Measurements from ENCODE around the gene GABARAPL1.
"Not testable (repeated sequence)": the region's sequence is repeated elsewhere in the genome, so short reads cannot be mapped to it uniquely, and the experiment has no call there.

Gene GABARAPL1

DNA sequence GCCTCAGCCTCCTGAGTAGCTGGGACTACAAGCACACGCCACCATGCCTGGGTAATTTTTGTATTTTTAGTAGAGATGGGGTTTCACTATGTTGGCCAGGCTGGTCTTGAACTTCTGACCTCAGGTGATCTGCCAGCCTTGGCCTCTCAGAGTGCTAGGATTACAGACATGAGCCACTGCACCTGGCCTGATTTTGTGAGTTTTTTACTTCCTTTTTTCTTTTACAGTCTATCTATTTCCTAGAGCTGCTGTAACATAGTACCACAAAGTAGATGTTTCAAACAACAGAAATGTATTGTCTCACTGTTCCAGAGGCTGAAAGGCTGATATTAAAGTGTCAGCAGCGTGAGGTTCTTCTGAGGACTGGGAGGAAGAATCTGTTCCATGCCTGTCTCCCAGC lies 8.2 kb upstream of the GABARAPL1 start:
- not testable (repeated sequence) for DNase-seq (ENCODE audit: low read depth)

DNA sequence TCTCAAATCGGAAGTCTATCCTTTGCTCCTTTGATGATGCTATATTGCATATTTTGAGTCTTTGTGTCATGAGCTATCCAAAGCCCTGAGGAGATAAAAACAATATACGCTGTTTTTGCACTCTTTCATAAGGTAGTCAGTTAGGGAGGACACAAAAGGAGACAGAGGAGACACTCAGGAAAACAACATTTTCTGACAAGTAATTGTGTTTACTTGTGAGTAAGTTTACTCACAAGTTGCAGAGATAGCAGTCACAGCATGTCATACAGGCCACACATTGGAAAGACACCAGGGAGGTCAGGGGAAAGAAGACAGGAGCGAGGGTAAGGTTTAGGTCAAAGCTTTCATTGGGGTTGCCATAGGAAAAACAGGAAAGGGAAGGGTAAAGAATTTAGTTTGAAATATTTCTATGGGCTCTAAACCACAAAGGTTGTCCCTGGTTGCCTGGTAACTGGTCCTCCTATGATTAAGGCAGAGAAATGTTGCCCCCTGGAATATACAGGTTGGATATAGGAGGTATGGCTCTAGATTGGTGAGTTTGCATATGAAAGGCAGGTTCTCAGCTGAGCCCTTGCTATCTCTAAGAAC lies 7.4 kb upstream of the GABARAPL1 start:
- DNase-seq (ENCODE audit: low read depth): no peak

DNA sequence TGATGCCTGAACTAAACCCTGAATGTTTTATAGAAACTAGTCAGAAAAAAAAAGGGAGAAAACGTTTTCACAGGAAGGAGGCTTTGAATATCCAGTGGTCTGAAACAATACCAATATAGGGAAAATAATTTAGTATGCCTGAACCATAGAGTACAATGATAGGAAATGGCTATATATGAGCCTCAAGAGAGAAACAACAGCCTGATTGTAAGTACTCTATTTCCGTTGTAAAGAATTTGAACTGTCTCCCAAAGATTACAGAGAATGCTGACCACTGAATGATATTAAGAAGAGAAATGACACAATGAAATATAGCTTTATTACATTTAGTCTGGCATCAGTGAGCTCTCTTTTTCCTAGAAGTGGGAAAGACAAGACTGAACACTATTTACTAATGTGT lies 5.5 kb upstream of the GABARAPL1 start:
- no peak for DNase-seq (ENCODE audit: low read depth)

DNA sequence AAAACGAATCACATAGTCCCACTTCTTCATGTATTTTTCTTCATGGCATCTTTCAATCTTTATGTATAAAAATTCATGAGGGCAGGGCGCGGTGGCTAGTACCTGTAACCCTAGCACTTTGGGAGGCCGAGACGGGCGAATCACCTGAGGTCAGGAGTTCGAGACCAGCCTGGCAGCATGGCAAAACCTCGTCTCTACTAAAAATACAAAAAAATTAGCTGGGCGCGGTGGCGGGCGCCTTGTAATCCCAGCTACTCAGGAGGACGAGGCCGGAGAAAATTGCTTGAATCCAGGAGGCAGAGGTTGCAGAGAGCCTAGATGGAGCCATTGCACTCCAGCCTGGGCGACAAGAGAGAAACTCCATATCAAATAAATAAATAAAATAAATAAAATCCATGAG lies 2.5 kb upstream of the GABARAPL1 start:
- DNase-seq (ENCODE audit: low read depth): no peak

DNA sequence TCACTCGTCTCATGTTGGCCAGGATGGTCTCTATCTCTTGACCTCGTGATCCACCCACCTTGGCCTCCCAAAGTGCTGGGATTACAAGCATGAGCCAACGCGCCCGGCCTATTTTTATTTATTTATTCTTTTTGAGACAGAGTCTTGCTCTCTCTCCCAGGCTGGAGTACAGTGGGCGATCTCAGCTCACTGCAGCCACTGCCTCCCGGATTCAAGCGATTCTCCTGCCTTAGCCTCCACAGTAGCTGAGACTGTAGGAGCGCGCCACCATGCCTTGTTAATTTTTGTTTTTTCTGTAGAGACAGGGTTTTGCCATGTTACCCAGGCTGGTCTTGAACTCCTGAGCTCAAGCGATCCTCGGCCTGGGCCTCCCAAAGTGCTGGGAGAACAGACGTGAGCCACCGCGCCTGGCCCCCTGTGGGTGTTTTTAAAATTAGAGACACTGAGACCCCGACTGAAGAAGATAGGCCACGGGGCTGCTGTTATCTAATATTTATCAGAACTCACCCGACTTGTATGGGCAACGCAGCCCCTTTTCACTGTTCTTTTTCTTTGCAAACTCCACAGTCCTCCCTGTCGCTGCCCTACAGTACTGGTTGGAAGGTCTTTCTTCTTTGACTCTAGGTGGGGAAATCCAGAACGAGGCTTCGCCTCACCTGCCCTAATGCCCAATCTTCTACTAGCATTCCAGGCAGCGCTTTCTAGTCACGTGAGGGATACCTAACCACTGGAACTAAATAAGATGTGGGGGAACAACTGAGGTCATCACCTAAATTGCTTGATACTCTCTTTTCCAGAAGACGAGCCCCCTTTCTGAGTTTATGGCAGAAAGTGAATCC lies 1.4 kb upstream of the GABARAPL1 start:
- DNase-seq (ENCODE audit: low read depth): no peak

DNA sequence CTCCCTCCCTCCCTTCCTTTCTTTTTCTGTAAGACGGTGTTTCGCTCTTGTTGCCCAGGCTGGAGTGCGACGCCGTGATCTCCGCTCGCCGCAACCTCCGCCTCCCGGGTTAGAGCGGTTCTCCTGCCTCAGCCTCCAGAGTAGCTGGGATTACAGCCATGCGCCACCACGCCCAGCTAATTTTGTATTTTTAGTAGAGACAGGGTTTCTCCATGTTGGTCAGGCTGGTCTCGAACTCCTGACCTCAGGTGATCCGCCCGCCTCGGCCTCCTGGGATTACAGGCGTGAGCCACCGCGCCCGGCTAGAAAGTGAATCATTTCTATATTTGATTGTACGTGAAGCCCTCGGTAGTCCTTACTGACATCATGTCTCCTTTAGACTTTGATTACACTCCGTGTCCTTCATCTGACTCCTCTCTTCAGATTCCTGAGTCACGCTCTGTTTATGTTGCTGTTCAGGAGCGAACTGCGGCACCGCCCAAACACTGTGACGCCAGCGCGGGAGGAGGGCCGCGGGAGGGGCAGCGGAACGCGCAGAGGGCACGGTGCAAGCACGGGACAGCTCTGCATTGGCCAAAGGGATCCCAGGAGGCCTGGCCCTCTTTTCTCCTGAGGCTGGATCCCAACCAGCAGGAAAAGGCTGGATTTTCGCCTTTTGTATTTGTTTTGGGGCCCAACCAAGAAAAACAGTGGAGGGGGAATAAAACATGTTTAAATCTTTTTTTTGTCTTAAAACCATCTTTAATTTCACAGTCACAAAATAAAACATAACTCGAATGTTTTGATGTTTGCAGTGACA lies 538 bp upstream of the GABARAPL1 start:
- DNase-seq (ENCODE audit: low read depth): peak; percentile 85

DNA sequence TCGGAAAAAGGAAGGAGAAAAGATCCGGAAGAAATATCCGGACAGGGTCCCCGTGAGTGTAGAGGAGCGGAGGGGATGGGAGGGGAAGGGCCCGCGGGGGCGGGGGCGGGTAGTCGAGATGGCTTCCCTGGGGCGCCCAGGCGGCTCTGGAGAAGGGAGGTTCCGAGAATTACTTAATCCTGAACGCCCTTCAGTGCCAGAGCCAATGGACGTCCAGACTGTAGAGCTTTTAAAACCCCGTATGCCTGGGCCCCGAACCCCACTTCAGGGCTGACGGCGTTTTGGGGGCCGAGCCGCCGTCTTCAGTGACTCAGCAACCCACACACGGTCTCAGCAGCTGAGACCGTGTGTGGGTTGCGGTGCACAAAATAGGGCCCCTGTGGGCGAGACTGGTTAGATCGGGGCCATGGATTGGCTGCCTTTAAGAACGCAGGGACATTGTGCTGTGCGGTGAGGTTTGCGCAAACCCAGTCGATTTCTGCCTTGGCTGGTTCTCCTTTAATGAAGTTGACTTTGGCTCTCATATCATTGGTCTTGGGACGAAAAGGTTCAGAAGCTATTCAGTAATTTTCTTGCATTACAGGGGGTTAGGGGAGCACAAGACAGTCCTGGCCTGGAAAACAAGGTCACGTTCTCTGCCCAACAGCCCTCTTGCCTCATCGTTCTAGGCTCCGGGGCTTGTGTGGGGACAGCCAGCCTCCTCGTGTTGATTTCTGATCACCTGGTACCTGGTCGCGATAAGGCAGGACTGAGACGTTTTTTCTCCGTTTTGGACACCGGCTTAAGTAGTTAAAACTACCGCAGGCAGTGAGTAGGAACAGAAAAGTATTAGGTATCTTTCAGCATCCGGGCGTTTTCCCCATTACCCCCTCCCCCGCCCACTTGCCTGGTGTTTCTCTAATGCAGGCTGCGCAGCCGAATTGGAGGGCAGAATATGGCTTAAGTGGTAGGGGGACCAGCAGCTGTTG lies 775 bp downstream of the GABARAPL1 start:
- DNase-seq (ENCODE audit: low read depth): no peak

DNA sequence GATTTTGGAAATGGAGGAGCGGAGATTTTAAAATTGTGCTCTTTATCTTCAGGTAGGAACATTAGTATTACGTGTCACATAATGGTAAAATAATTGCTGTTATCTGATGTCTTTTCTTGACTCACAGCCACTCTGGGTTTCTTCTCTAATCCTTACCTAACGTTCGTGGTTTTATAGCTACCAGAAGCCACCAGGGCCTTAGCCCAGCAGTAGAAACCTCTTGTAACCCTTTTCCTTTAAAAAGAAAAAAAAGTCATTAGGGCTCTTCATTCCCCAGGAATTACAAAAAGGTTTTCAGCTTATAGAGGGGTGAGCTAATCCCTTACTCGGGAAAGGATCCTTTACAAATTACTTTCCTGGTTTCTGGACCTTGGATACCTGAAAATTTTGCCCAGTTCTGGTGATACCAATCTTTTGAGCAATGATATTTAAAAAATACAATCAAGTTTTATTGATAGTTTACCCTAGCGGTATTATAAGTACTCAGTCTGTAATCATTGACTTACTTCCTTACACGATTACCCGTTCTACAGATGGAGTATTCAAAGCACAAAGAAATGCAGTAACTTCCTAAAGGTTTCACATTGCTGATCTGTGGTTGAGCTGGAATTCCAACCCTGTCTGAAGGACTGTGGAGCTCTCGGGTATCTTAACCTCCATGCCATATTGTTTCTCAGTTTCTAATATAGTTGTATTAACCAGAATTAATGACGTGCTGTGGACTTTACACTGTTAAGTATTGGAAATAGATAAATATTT lies 1.6 kb downstream of the GABARAPL1 start:
- no peak for DNase-seq (ENCODE audit: low read depth)

DNA sequence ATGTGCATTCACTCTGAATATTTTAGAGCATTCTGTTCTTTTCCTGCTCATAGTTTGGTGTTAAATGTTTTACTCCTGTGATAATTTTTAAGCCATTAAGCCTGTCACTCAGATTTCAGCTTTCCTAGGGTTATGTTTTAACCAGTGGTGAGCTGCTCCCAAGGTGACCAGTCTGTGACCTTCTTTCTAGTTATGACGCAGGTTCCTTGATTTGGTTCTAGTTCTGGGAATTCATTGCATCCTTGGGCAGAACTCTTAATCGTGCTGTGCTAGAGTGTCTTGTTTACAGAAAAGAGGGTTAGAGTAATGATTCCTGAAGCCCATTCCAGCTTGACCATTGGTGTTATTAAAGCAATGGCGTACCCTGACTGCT lies 2.2 kb downstream of the GABARAPL1 start:
- DNase-seq (ENCODE audit: low read depth): no peak

DNA sequence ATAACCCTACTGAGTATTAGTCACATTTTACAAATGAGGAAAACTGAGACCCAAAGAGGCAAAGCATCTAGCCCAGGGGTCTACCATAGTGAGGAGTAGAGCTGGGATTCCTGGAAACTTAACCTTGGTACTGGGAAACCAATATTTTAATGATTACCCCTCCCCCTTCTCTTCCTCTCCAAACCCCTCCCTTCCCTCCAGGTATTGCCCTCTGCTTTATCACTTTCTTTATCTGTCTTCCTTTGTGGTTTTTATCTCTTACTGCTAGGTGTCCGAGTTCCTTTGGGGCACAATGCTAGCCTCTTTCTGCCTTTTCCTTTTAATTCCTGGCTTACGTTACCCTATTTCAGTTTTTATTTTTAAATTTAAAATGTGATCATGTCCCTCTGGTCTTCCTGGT lies 2.8 kb downstream of the GABARAPL1 start:
- no peak for DNase-seq (ENCODE audit: low read depth)

DNA sequence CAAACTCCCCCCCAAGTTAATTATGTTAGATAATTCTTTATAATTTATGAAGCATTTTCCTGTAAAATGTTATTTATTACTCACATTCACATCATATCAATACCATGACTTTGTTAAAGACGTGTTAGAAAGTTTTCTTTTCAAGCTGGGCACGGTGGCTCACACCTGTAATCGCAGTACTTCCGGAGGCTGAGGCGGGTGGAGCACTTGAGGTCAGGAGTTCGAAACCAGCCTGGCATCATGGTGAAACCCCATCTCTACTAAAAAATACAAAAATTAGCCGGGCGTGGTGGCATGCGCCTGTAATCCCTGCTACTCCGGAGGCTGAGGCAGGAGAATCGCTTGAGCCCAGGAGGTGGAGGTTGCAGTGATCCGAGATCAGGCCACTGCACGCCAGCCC lies 3.3 kb downstream of the GABARAPL1 start:
- not testable (repeated sequence) for DNase-seq (ENCODE audit: low read depth)

DNA sequence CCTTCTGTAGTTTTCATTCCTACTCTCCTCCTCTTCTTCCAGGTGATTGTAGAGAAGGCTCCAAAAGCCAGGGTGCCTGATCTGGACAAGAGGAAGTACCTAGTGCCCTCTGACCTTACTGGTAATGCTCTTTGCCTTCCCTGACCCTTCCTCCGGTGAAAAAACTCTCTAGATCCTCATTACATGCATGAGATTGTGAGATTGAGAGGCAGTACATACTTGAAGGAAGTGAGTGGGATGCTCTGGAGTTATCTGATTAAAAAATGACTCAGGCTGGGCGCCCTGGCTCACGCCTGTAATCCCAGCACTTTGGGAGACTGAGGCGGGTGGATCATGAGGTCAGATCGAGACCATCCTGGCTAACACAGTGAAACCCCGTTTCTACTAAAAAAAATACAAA lies 5.3 kb downstream of the GABARAPL1 start:
- DNase-seq (ENCODE audit: low read depth): no peak

DNA sequence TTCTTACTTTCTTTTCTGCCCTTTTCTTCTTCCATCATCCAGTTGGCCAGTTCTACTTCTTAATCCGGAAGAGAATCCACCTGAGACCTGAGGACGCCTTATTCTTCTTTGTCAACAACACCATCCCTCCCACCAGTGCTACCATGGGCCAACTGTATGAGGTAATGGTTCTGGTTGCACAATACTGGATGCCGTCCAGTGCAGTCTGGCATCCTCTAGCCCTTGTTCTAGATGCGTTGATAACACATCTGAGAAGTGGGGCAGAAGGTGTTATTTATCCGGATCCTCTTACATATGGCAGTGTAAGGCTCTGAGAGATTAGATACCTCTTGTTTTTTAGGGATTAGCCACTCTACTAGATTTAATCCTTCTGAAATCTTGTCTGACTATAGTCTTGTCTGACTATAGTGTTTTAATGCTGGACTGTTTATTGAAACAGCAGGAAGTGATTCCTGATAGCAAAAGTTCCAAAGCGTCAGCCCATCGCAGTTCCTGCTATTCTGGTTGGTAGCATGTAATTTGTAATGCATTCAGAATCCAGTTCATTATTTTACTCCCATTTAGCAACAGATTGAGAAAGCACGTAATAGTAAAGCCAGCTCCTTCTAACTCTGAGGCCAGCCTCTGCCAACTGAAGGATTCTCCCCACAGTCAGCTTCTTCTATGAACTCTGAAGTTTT lies 7.9 kb downstream of the GABARAPL1 start:
- DNase-seq (ENCODE audit: low read depth): no peak

DNA sequence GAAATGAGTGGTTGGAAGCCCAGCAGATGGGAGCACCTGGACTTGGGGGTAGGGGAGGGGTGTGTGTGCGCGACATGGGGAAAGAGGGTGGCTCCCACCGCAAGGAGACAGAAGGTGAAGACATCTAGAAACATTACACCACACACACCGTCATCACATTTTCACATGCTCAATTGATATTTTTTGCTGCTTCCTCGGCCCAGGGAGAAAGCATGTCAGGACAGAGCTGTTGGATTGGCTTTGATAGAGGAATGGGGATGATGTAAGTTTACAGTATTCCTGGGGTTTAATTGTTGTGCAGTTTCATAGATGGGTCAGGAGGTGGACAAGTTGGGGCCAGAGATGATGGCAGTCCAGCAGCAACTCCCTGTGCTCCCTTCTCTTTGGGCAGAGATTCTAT lies 9.2 kb downstream of the GABARAPL1 start:
- DNase-seq (ENCODE audit: low read depth): no peak

DNA sequence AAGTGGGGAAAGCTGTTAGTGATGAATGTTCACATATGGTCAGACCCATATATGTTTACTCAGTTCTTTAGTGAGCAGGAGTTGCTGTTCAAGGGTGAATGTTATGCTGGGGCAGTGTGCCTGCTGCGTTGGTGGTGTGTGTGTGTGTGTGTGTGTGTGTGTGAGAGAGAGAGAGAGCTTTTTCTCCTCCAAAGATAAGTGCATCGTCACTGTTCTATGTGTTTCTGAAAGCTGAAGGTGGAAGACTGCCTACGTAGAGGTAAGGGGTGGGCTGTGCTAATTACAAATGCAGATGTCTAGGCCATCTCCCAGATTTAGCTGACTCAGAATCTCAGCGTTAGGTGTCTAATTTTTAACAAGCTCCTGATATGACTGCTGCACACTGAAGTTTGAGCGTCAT lies 10.5 kb downstream of the GABARAPL1 start:
- DNase-seq (ENCODE audit: low read depth): no peak

DNA sequence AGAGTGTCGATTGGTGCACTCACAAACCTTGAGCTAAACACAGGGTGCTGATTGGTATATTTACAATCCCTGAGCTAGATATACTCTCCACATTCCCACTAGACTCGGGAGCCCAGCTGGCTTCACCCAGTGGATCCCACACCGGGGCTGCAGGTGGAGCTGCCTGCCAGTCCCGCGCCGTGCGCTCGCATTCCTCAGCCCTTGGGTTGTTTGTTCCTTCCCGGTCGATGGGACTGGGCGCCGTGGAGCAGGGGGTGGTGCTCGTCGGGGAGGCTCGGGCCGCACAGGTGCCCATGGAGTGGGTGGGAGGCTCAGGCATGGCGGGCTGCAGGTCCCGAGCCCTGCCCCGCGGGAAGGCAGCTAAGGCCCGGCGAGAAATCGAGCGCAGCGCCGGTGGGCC lies 12.7 kb downstream of the GABARAPL1 start:
- not testable (repeated sequence) for DNase-seq (ENCODE audit: low read depth)

DNA sequence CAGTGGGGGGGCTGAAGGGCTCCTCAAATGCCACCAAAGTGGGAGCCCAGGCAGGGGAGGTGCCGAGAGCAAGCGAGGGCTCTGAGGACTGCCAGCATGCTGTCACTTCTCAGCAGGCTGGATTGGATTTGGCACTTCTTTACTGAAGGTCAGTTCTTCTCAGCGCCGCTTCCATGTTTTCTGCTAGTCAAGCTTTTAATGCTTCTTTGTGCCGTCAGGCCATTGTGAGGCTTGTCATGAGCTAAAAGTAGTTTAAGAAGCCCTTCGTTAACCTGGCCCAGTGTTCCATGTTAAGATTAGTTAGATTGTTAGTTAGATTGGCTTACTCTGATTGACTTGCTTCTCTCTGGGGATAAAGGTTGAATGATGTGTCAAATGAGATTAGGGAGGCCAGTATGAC lies 13.4 kb downstream of the GABARAPL1 start:
- DNase-seq (ENCODE audit: low read depth): no peak

DNA sequence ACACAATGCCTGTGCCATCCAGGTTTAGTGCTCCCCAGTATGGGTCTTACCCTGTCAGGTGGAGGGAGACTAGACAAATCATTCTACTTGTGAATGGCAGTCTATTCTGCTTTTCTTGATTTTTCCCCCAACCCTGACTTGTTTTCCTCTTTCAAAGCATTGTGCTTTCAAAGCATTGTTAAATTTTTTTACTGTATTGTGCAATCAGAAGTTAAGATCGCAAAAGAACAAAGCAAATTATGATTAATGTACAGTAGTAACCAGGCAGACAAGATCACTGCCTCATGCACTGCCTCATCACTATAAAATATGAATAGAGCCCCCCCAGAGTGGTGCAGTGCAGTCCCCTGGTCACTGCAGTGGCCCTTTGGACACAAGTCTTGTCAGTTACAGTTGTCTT lies 14.1 kb downstream of the GABARAPL1 start:
- no peak for DNase-seq (ENCODE audit: low read depth)

DNA sequence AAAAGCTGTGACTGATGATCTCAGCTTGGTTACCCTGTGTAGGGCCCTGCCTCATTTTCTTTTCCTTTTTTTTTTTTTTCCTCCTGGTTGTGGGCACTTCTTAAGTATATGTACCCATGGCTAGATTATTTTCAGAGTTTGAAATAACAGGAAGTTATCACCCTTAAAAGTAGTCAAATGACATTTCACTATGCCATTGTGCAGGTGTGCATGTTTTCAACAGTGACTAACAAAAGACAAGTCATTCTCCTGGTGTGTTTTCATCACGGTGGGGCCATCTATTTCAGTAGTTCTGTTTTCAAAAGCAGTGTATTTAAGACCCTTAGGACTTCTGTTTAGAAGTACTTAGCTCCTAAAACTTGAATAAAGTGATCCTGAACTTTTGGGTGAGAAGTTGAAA lies 15.0 kb downstream of the GABARAPL1 start:
- no peak for DNase-seq (ENCODE audit: low read depth)

DNA sequence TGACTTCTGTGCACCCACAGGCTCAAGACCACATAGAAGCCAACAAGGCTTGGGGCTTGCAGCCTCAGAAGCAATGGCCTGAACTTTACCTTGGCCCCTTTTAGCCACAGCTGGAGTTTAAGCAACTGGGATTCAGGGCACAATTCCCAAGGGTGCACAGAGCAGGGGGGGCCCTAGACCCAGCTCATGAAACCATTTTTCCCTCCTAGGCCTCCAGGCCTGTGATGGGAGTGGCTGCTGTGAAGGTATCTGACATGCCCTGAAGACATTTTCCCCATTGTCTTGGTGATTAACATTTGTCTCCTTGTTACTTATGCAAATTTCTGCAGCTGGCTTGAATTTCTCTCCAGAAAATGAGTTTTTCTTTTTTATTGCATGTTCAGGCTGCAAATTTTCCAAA lies 21.9 kb downstream of the GABARAPL1 start:
- DNase-seq (ENCODE audit: low read depth): no peak
